GM19463 (cell line): ENCODE data around the gene DLEC1.

Experiments used
- ATAC-seq: cut with Tn5 transposase; IDR thresholded peaks from one replicate; pipeline ENCODE4 v1.9.1; 2021; ENCODE audit warnings: mild to moderate bottlenecking, moderate library complexity; ENCODE audit not compliant: unreplicated experiment

Gene DLEC1

GRCh38 chr3:38107911-38108648 is 69.1 kb downstream of the DLEC1 start:
- no peak for ATAC-seq

DNA sequence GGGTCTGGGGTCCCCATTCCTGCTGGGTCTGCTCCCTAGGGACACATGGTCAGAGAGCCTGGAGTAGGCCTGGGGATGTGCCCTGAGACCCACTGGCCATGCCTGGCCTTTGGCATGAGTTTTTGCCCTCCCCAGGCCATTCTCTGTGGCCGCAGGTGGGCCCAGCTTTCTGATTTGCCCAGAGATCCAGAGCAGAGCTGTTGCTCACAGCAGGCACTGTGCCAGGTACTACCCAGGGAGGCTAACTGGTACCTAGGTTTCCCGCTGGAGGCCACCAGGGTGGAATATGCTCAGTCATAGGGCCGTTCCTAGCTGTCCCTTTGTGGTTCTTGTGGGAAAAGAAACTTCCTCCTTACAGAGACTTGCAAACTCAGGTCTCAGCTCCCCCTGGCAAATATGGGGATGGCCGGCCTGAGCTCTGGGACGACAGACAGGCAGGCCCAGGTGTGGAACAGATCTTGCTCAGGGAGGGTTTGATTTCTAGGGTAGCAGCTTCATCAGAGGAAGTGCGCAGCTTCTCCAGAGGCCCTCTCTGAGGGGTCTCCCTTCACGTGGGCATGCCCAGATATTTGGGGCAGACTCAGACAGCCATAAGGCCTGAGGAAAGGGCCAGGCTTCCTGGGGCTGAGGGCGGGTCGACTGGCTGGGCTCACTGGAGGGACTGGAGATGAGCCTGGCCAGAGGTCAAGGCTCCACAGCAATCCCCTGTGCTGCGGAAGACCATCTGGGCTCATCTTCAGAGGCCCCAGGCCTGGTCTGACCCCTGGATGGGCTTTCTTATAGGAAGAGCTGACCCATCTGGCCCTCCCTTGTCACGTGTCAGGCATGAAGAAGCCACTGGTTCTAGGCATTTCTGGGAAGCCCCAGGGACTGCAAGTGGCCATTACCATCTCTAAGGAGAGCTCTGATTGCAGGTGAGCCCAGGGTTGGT is 69.9 kb downstream of the DLEC1 start:
- ATAC-seq: no peak

DNA sequence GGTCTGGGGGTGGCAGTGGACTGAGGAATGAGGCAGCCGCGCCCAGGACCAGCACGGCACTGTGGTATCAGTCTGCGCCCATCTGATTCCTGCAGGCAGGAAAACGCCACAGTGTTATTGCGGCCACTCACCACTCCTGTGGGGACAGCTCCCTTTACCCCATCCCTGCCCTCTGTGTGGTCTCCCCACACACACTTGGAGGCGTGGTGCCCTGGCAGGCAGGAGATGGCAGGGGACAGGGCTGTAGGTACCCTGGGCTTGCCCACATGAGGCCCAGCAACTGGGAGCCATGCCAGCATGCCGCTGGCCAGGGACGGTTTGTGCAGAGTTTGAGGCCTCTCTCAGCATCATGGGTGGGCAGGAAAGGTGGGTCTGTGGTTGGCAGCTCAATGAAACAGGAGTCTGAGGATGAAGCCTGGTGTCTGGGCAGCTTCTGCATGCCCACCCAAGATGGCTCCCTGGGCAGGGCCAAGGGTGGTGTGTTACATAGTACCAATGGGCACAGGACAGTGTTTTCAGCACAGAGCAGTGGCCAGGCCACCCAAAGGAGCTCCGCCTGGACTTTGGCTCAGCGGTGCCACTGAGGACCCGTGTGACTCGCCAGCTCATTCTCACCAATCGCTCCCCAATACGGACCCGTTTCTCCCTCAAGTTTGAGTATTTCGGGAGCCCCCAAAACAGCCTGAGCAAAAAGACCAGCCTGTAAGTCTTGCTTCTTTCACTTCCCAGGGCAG is 70.7 kb downstream of the DLEC1 start:
- no peak for ATAC-seq

- ATAC-seq: no peak
These were observed 71.5 kb downstream of the DLEC1 start for GRCh38 chr3:38110314-38111050.

GRCh38 chr3:38111201-38111600 is 72.2 kb downstream of the DLEC1 start:
- no peak for ATAC-seq

GRCh38 chr3:38111696-38112377 is 72.8 kb downstream of the DLEC1 start:
- ATAC-seq: no peak

DNA sequence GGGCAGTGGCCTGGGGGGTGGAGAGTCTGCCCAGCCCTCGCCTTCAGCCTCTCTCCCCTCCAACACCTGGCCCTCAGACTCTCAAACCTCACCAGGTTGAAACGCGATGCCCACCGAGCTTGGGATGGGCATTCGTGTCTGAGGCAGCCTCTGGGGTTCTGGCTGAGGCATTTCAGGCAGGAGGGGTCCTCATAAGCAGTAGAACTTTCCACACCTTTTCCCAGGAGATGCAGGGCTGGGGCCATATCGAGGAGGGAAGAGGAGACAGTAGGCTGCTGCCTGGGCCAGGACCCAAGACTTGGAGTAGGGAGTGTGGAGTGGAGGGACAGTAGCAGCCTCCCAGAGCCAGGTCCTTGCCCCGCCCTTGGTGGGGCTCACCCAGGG is 73.4 kb downstream of the DLEC1 start:
- no peak for ATAC-seq

DNA sequence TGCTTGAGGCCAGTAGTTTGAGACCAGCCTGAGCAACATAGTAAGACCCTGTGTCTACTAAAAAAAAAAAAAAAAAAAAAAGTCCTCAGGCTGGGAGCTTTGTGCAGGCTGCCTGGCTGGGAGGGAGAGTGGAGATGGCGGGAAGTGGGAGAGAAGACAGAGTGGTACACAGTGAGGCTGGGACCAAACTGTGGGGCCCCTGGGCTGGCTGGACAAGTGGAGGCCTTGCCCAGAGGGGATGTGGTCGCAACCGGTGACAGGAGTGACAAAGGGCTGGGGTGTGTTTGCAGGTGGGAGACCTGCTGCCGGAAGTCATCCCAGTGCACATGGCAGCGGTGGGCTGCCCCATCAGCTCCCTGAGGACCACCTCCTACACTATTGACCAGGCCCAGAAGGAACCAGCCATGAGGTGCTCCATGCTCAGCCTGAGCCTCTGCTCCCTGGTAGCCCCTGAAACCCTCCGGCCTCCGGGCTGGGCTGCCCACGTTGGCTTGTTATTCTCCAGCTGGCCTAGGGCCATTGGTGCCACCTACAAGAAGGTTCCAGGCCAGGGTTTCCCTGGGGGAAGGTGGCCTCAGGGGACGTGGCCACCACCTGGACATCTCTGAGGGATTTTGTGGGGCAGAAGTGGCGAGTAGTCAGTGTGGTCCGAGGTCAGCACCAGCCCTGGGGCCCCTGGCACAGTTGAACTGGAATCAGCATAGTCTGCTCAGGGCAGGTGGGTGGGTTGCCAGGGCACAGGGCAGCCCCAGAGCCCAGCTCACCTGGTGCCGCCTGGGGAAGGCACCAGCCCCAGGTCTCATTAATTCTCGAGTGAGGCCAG is 75.3 kb downstream of the DLEC1 start:
- ATAC-seq: no peak

GRCh38 chr3:38114875-38115644 is 76.1 kb downstream of the DLEC1 start:
- ATAC-seq: no peak

GRCh38 chr3:38115645-38116427 is 76.8 kb downstream of the DLEC1 start:
- no peak for ATAC-seq

- ATAC-seq: no peak
These were observed 77.6 kb downstream of the DLEC1 start for GRCh38 chr3:38116471-38117162.

DNA sequence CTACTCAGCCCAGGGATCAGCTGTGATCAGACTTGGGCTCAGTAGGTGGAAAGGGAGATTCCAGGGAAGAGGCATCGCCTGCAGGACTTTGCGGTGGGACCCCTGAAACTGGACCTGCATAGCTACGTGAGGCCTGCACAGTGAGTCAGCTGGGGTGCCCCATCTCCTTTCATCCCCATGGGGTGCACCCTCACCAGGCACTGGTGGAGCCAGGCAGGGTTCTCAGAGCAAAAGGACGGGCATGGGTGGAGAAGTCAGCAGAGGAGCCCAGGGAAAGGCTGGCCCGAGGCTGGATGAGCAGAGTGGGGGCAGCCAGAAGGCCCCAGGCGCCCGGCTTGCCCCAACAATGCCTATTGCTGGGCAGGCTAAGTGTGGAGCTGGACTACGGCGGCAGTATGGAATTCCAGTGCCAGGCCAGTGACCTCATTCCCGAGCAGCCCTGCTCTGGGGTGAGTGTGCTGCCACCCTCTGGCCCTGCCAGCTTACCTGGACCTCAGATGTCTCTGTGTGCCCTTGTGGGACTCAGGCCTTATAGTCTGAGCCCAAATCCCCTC is 78.2 kb downstream of the DLEC1 start:
- ATAC-seq: no peak

DNA sequence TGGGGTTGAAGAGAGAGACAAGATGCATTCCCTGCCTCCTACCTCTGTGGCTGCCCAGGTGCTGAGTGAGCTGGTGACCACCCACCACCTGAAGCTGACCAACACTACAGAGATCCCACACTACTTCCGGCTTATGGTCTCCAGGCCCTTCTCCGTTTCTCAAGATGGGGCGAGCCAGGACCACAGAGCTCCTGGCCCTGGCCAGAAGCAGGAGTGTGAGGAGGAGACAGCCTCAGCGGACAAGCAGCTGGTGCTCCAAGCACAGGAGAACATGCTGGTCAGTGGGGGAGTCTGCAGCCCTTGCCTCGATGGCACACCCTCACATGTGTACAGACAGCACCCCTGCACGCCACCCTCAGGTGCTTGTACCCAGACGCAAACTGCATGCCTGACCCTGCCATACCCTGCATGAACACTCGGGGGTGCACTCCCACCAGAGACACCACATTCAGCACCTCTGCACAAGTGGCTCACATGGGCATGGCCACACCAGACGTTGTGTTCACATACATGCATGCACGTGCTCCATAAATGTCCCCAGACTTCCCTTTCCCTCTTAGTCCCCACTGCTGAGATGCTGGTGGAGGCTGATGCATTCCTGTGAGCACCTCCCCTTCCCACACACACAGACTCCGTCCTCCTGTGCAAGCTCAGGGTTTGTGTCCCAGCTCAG is 78.9 kb downstream of the DLEC1 start:
- ATAC-seq: peak; percentile 84

DNA sequence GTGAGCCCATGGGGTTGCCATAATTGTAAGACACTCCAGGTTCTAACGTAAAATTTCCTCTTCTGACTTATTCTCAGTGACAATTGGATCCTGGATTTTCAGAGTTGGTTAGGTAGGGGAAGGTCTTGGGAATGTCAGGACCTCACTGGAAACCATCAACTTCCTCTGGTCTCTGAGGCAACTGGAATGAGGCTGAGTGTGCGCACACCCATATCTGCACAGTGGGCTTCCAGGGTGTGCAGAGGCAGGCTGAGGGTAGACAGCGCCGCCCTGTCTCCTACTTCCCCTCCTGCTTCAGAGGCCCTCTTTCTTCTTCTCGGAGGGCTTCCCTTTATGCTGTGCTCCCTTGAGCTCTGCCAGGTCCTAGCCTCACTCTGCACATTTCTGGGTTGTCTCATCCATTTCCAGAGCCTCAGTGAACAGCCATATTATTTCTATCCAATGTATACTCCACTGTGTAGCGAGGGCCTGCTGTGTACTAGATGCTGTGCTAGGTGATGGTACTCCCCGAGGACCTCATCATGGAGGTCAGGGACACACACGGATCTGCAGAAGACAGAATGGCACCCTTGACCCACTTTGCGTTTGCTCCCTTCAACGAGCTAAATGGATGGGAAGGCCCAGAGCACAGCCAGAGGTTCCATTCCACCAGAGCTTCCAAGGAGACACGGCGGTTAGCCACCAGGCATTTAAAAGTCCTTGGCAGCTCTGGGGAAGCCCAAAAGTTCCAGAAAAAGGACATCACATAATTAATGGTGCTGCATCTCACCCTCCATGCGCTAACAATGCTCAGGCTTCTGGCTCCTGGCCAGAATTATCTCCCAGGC is 79.6 kb downstream of the DLEC1 start:
- ATAC-seq: no peak

GRCh38 chr3:38119248-38119544 is 80.2 kb downstream of the DLEC1 start:
- no peak for ATAC-seq
